Endothelial cell of umbilical vein (primary cell): ENCODE results near the gene SMARCC1. TPM values are rescaled to one million over a fixed set of nuclear protein-coding genes. Genes with fewer than 3 reads are reported as not detected.

Experiments
- BruUV-seq: library from RNA; stranded (reverse); fragments of 400-500 nt; replicated peaks from 2 replicates; lab custom pipeline; 2021; lab: Mats Ljungman, UMichigan
- CTCF ChIA-PET: fragments of 300-600, 350-600 bp; sonication (Branson Sonifier 250); formaldehyde crosslinking; loops from one replicate; lab custom pipeline; 2021; ENCODE audit warnings: antibody characterized with exemption, inconsistent platforms; lab: Charles Lee
- POLR2A ChIA-PET: fragments of 300-600, 350-600 bp; sonication (Branson Sonifier 250); formaldehyde crosslinking; loops from one replicate; lab custom pipeline; 2021; ENCODE audit warnings: antibody characterized with exemption, inconsistent platforms; lab: Charles Lee
- DNase-seq: peaks from one replicate; pipeline ENCODE4 v3.0.0-alpha.2; 2011; ENCODE audit warnings: low read depth, low spot score
- FAIRE-seq: peaks from 2 replicates; lab custom pipeline; 2011; peaks lifted over from hg19 to GRCh38; lab: Jason Lieb, UNC
- H2AFZ ChIP-seq: 2 replicates; pipeline ENCODE4 v1.6.0; 2012; ENCODE audit warnings: low read depth, low read length, control low read depth, inconsistent platforms
- H3K27ac ChIP-seq: 2 replicates; pipeline ENCODE4 v1.5.1; 2011; ENCODE audit warnings: low read depth, mild to moderate bottlenecking, control low read depth, low read length, moderate library complexity; ENCODE audit not compliant: insufficient read depth
- H3K27me3 ChIP-seq, 2 experiments: 2 replicates each; pipeline versions ENCODE4 v1.6.0 to v1.6.1; 2011; ENCODE audit warnings: low read length in 2 of 2, mixed read lengths in 1 of 2; ENCODE audit not compliant: control insufficient read depth in 2 of 2, insufficient read depth in 2 of 2
- H3K36me3 ChIP-seq, 2 experiments: 2 replicates in 1 of 2; 3 replicates in 1 of 2; pipeline ENCODE4 v1.5.1; 2011; ENCODE audit warnings: low read length in 2 of 2, mild to moderate bottlenecking in 1 of 2, moderate library complexity in 1 of 2; ENCODE audit not compliant: control insufficient read depth in 2 of 2, insufficient read depth in 2 of 2; ENCODE audit errors: extremely low read depth in 1 of 2
- H3K4me1 ChIP-seq: 3 replicates; pipeline ENCODE4 v1.5.1; 2011; ENCODE audit warnings: mild to moderate bottlenecking, low read length; ENCODE audit not compliant: control insufficient read depth, insufficient read depth; ENCODE audit errors: extremely low read depth
- H3K4me2 ChIP-seq: 2 replicates; pipeline ENCODE4 v1.6.1; 2011; ENCODE audit warnings: low read length, control low read depth, mixed read lengths; ENCODE audit not compliant: insufficient read depth
- H3K4me3 ChIP-seq, 3 experiments: fragments of 200-600 bp in 1 of 3; sonication (generic), shearing (Covaris generic) in 1 of 3; replicated peaks in 1 of 3; 2 replicates each; pipeline ENCODE4 v1.5.1; 2011 to 2016; ENCODE audit warnings: control low read depth in 3 of 3, low read length in 3 of 3, mild to moderate bottlenecking in 2 of 3, inconsistent platforms in 1 of 3, low read depth in 1 of 3, moderate library complexity in 1 of 3; ENCODE audit not compliant: insufficient read depth in 1 of 3
- H3K79me2 ChIP-seq: 2 replicates; pipeline ENCODE4 v1.6.0; 2012; ENCODE audit warnings: low read length, inconsistent platforms; ENCODE audit not compliant: control insufficient read depth, insufficient read depth
- H3K9ac ChIP-seq: replicated peaks from 2 replicates; pipeline ENCODE3; 2011; ENCODE audit warnings: low read length, control low read depth; ENCODE audit not compliant: insufficient read depth; ENCODE audit errors: extremely low read depth
- H3K9me1 ChIP-seq: replicated peaks from 3 replicates; pipeline ENCODE4 v1.6.0; 2011; ENCODE audit warnings: mild to moderate bottlenecking, low read length; ENCODE audit not compliant: control insufficient read depth, insufficient read depth; ENCODE audit errors: extremely low read depth
- H3K9me3 ChIP-seq: replicated peaks from 2 replicates; pipeline ENCODE4 v1.5.1; 2012; ENCODE audit warnings: low read length, inconsistent platforms; ENCODE audit not compliant: control insufficient read depth, insufficient read depth
- H4K20me1 ChIP-seq: replicated peaks from 2 replicates; pipeline ENCODE3; 2011; ENCODE audit warnings: mild to moderate bottlenecking, low read length; ENCODE audit not compliant: control insufficient read depth, insufficient read depth; ENCODE audit errors: extremely low read depth
- EZH2 ChIP-seq: IDR thresholded peaks from 2 replicates; pipeline ENCODE4 v1.6.1; 2012; ENCODE audit warnings: borderline replicate concordance, low read depth, mild to moderate bottlenecking, moderate library complexity, low read length, inconsistent platforms; ENCODE audit not compliant: severe bottlenecking
- FOS ChIP-seq: IDR thresholded peaks from 2 replicates; pipeline ENCODE4 v1.6.1; 2011; ENCODE audit warnings: mild to moderate bottlenecking, low read length, moderate library complexity, borderline replicate concordance; ENCODE audit not compliant: insufficient read depth
- GATA2 ChIP-seq: IDR thresholded peaks from 2 replicates; pipeline ENCODE4 v1.7.0; 2011; ENCODE audit warnings: low read depth, mild to moderate bottlenecking, moderate library complexity, mixed read lengths, low read length; ENCODE audit not compliant: insufficient read length, insufficient read depth
- JUN ChIP-seq: IDR thresholded peaks from 2 replicates; pipeline ENCODE4 v1.6.1; 2011; ENCODE audit warnings: borderline replicate concordance, low read depth; ENCODE audit not compliant: insufficient read length, insufficient read depth
- MYC ChIP-seq: IDR thresholded peaks from one replicate; pipeline ENCODE4 v1.6.1; 2011; ENCODE audit warnings: mild to moderate bottlenecking, low read depth, low read length
- POLR2A ChIP-seq: IDR thresholded peaks from 2 replicates; pipeline ENCODE4 v1.6.1; 2012; ENCODE audit warnings: low read depth, mild to moderate bottlenecking, control low read depth, low read length
- POLR2AphosphoS5 ChIP-seq: IDR thresholded peaks from 2 replicates; pipeline ENCODE4 v1.6.1; 2012; ENCODE audit warnings: low read depth, mild to moderate bottlenecking, control low read depth, low read length, moderate library complexity; ENCODE audit not compliant: insufficient read depth
- dilution Hi-C: fragments of 300-500 bp; cut with MboI; formaldehyde crosslinking; loops from one replicate; pipeline ENCODE4 v1.15.0; 2019; ENCODE audit warnings: low sequenced_read_pairs; ENCODE audit not compliant: extremely low pct_ligation_motif_present
- intact Hi-C: fragments of 100-400 bp; cut with micrococcal nuclease; formaldehyde crosslinking; loops from one replicate; pipeline ENCODE4 v1.10.0; 2022
- polyA plus RNA-seq, 4 experiments: library from polyadenylated mRNA; depleted of rRNA in 3 of 4; stranded (reverse) in 3 of 4; unstranded in 1 of 4; fragments of >200 nt; gene quantifications; 2 replicates each; pipeline versions ENCODE4 v1.2.1 to v1.2.3, GENCODE V29; 2011 to 2012; ENCODE audit warnings: missing spikeins in 1 of 4
- total RNA-seq: library from RNA; stranded (reverse); gene quantifications from 2 replicates; pipeline ENCODE4 v1.2.3, GENCODE V29; 2021
- TF ChIP-seq, protein P1 (sequence below), 2 donors: IDR thresholded peaks; 1 replicate in 1 of 2; 2 replicates in 1 of 2; pipeline ENCODE4 v1.5.1; 2011; ENCODE audit warnings: low read length in 2 of 2, mild to moderate bottlenecking in 2 of 2, moderate library complexity in 2 of 2, control low read depth in 1 of 2, inconsistent platforms in 1 of 2, low read depth in 1 of 2; ENCODE audit not compliant: insufficient read depth in 1 of 2; ENCODE audit errors: extremely low read depth in 1 of 2
- TF ChIP-seq, protein P2 (sequence below): IDR thresholded peaks from 2 replicates; pipeline ENCODE4 v1.6.1; 2011; ENCODE audit not compliant: insufficient read depth, insufficient read length

The SMARCC1 gene
- total and polyA plus RNA-seq, 2 donors (not counting 3 experiments of a cell fraction or from before 2014, with no cell fraction given) = 23.0 to 138 TPM

DNA sequence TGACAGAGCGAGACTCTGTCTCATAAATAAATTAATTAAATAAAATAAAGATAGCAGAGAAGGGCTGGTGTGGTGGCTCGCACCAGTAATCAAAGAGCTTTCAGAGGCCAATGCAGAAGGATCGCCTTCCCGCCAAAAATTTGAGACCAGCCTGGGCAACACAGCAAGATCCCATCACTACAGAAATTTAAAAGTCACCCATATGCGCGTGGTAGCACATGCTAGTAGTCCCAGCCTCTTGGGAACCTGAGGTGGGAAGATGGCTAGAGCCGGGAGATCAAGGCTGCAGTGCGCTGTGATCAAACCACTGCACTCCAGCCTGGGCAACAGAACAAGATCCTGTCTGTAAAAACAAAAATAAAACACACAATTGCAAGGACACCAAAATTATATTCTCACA is 9.6 kb downstream of the SMARCC1 start:
- ChIA-PET POLR2A (no interaction called here), CTCF (interaction anchor here (1.3 to 2.6 kb wide), 2 partner anchors 9 to 250 kb away, joined by 3 to 10 read pairs; no protein-coding TSS in a partner anchor)
- TF ChIP-seq, protein P1, sequence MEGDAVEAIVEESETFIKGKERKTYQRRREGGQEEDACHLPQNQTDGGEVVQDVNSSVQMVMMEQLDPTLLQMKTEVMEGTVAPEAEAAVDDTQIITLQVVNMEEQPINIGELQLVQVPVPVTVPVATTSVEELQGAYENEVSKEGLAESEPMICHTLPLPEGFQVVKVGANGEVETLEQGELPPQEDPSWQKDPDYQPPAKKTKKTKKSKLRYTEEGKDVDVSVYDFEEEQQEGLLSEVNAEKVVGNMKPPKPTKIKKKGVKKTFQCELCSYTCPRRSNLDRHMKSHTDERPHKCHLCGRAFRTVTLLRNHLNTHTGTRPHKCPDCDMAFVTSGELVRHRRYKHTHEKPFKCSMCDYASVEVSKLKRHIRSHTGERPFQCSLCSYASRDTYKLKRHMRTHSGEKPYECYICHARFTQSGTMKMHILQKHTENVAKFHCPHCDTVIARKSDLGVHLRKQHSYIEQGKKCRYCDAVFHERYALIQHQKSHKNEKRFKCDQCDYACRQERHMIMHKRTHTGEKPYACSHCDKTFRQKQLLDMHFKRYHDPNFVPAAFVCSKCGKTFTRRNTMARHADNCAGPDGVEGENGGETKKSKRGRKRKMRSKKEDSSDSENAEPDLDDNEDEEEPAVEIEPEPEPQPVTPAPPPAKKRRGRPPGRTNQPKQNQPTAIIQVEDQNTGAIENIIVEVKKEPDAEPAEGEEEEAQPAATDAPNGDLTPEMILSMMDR (IDR thresholded peaks at IDR 0.05; ENCODE audit: extremely low read depth in 1 of 2, insufficient read depth in 1 of 2, low read depth in 1 of 2, low read length in 2 of 2) = no peak
- TF ChIP-seq GATA2 (no peak), JUN (no peak), MYC (no peak), FOS (no peak), POLR2A (no peak), EZH2 (no peak), POLR2AphosphoS5 (no peak)
- TF ChIP-seq, protein P2, sequence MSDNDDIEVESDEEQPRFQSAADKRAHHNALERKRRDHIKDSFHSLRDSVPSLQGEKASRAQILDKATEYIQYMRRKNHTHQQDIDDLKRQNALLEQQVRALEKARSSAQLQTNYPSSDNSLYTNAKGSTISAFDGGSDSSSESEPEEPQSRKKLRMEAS = no peak
- Histone ChIP-seq H3K9ac (no peak overlapping the region), H3K4me2 (no peak overlapping the region), H4K20me1 (peaks cover 3% of the 10 kb centered on the region), H3K27me3 (no peaks in the 10 kb centered on the region), H3K4me1 (no peaks in the 10 kb centered on the region), H3K9me1 (no peaks in the 10 kb centered on the region), H3K9me3 (no peaks in the 10 kb centered on the region), H3K4me3 (no peak overlapping the region), H3K27ac (no peak overlapping the region), H3K36me3 (peaks cover 5 to 6% of the 10 kb centered on the region in 2 experiments), H3K79me2 (peaks cover 87% of the 10 kb centered on the region), H2AFZ (no peak overlapping the region)
- dilution Hi-C loops = no loop called here
- FAIRE-seq (no peak), DNase-seq (no peak)
- BruUV-seq = no TSS peak
- intact Hi-C loops = no loop called here
